PC-9 (cell line): ENCODE data around the gene IMMP2L. TPM values are rescaled to one million over a fixed set of nuclear protein-coding genes. Genes with fewer than 3 reads are reported as not detected.

Source experiments
- BruUV-seq: library from RNA; stranded (reverse); fragments of 400-500 nt; replicated peaks from 2 replicates; lab custom pipeline; 2021; lab: Mats Ljungman, UMichigan
- CTCF ChIA-PET: fragments of 300-600 bp; sonication (Branson Sonifier 250); formaldehyde crosslinking; loops from one replicate; lab custom pipeline; 2022; ENCODE audit warnings: antibody characterized with exemption; lab: Charles Lee
- POLR2A ChIA-PET: fragments of 300-600 bp; sonication (Branson Sonifier 250); formaldehyde crosslinking; loops from one replicate; lab custom pipeline; 2022; ENCODE audit warnings: antibody characterized with exemption; ENCODE audit not compliant: unreplicated experiment; lab: Charles Lee
- DNase-seq, 2 experiments: peaks; one replicate each; pipeline versions ENCODE4 v3.0.0 to v3.0.0-alpha.2; 2015 to 2022; ENCODE audit warnings: mixed read lengths in 1 of 2
- H2AFZ ChIP-seq: fragments of 200-600 bp; sonication (generic); 2 replicates; pipeline ENCODE4 v1.8.1; 2017; ENCODE audit warnings: antibody characterized with exemption
- H3F3A ChIP-seq: fragments of 200-600 bp; sonication (generic); 2 replicates; pipeline ENCODE4 v1.8.1; 2017; ENCODE audit warnings: antibody characterized with exemption, mild to moderate bottlenecking, low read depth; ENCODE audit not compliant: insufficient read depth
- H3K27ac ChIP-seq: fragments of 200-600 bp; sonication (generic); 2 replicates; pipeline ENCODE4 v1.6.1; 2016; ENCODE audit warnings: mixed run types
- H3K27me3 ChIP-seq: fragments of 200-600 bp; sonication (generic); 2 replicates; pipeline ENCODE4 v1.6.1; 2016; ENCODE audit warnings: low read depth, mixed run types; ENCODE audit not compliant: insufficient read depth
- H3K36me3 ChIP-seq: fragments of 200-600 bp; sonication (generic); 2 replicates; pipeline ENCODE4 v1.6.1; 2016; ENCODE audit warnings: low read depth, mixed run types
- H3K4me1 ChIP-seq: fragments of 200-600 bp; sonication (generic); replicated peaks from 2 replicates; pipeline ENCODE4 v1.6.1; 2016; ENCODE audit warnings: mixed run types; ENCODE audit not compliant: insufficient read depth
- H3K4me2 ChIP-seq: fragments of 200-600 bp; sonication (generic); 2 replicates; pipeline ENCODE4 v1.6.1; 2017; ENCODE audit warnings: mixed run types
- H3K4me3 ChIP-seq: fragments of 200-600 bp; sonication (generic); 2 replicates; pipeline ENCODE4 v1.6.1; 2016; ENCODE audit warnings: mixed run types
- H3K79me2 ChIP-seq: fragments of 200-600 bp; sonication (generic); 2 replicates; pipeline ENCODE4 v1.6.1; 2017; ENCODE audit warnings: low read depth, mixed run types
- H3K9me2 ChIP-seq: fragments of 200-600 bp; sonication (generic); 2 replicates; pipeline ENCODE4 v1.8.1; 2017; ENCODE audit warnings: mild to moderate bottlenecking; ENCODE audit not compliant: insufficient read depth
- H3K9me3 ChIP-seq: fragments of 200-600 bp; sonication (generic); 2 replicates; pipeline ENCODE4 v1.8.1; 2016; ENCODE audit warnings: low read depth; ENCODE audit not compliant: insufficient read depth
- H4K20me1 ChIP-seq: fragments of 200-600 bp; sonication (generic); 2 replicates; pipeline ENCODE4 v1.8.1; 2017; ENCODE audit not compliant: insufficient read depth
- CTCF ChIP-seq: fragments of 200-600 bp; sonication (generic); conservative IDR thresholded peaks from 2 replicates; pipeline ENCODE4 v1.6.1; 2017; ENCODE audit warnings: mixed run types, antibody characterized with exemption, mild to moderate bottlenecking, moderate library complexity
- EZH2 ChIP-seq: fragments of 200-600 bp; sonication (generic); IDR thresholded peaks from 2 replicates; pipeline ENCODE4 v1.8.0; 2017; ENCODE audit warnings: antibody characterized with exemption, low read depth
- intact Hi-C: fragments of 100-400 bp; cut with micrococcal nuclease; formaldehyde crosslinking; loops from one replicate; pipeline ENCODE4 v1.10.0; 2022; ENCODE audit not compliant: unreplicated experiment
- total RNA-seq: library from RNA; stranded (reverse); gene quantifications from 2 replicates; pipeline ENCODE4 v1.2.3, GENCODE V29; 2021

Gene IMMP2L
- total RNA-seq, 1 experiment from 2014 or later, result 40.5 TPM

- intact Hi-C loops, result no loop called here
- Histone ChIP-seq H3K27me3 (no peaks in the 10 kb centered on the region), H3K4me1 (no peaks in the 10 kb centered on the region), H3K36me3 (no peaks in the 10 kb centered on the region), H3K4me2 (no peak overlapping the region), H3K27ac (no peak overlapping the region), H2AFZ (no peak overlapping the region), H3K79me2 (no peaks in the 10 kb centered on the region), H3K9me2 (no peaks in the 10 kb centered on the region), H3K4me3 (no peak overlapping the region), H3F3A (no peaks in the 10 kb centered on the region), H3K9me3 (no peaks in the 10 kb centered on the region), H4K20me1 (no peaks in the 10 kb centered on the region)
- no TSS peak for BruUV-seq
- POLR2A ChIA-PET, result no interaction called here
- TF ChIP-seq EZH2 (no peak), CTCF (no peak)
- CTCF ChIA-PET, result no interaction called here
- DNase-seq, result no peak
These were observed 880.4 kb downstream of the IMMP2L start for GRCh38 chr7:110681941-110682340.

- Histone ChIP-seq H3K4me2 (no peak overlapping the region), H2AFZ (no peak overlapping the region), H3K4me3 (no peak overlapping the region), H3F3A (no peaks in the 10 kb centered on the region), H4K20me1 (no peaks in the 10 kb centered on the region), H3K27me3 (no peaks in the 10 kb centered on the region), H3K79me2 (no peaks in the 10 kb centered on the region), H3K9me2 (no peaks in the 10 kb centered on the region), H3K36me3 (no peaks in the 10 kb centered on the region), H3K27ac (no peak overlapping the region), H3K9me3 (no peaks in the 10 kb centered on the region), H3K4me1 (no peaks in the 10 kb centered on the region)
- no TSS peak for BruUV-seq
- CTCF ChIA-PET, result no interaction called here
- no peak for TF ChIP-seq EZH2
- TF ChIP-seq CTCF, result no peak
- no peak for DNase-seq
- POLR2A ChIA-PET, result no interaction called here
- intact Hi-C loops, result no loop called here
These were observed 884.9 kb downstream of the IMMP2L start for GRCh38 chr7:110677405-110677804.

- DNase-seq, result no peak
- no peaks in the 10 kb centered on the region for H3K27me3 ChIP-seq
- H3K9me2 ChIP-seq, result no peaks in the 10 kb centered on the region
- H3K27ac ChIP-seq, result no peak overlapping the region
- H2AFZ ChIP-seq, result no peak overlapping the region
- CTCF ChIA-PET, result no interaction called here
- no TSS peak for BruUV-seq
- no peaks in the 10 kb centered on the region for H3K36me3 ChIP-seq
- no peak overlapping the region for H3K4me2 ChIP-seq
- POLR2A ChIA-PET, result no interaction called here
- no peaks in the 10 kb centered on the region for H3K4me1 ChIP-seq
- no peaks in the 10 kb centered on the region for H4K20me1 ChIP-seq
- no peak overlapping the region for H3K4me3 ChIP-seq
- no peaks in the 10 kb centered on the region for H3K9me3 ChIP-seq
- H3F3A ChIP-seq, result no peaks in the 10 kb centered on the region
- no peaks in the 10 kb centered on the region for H3K79me2 ChIP-seq
- TF ChIP-seq EZH2 (no peak), CTCF (no peak)
- intact Hi-C loops, result no loop called here
These were observed 885.5 kb downstream of the IMMP2L start for GRCh38 chr7:110676785-110677184.
